Activated gamma-delta T cell treated with anti-CD3 and anti-CD28 coated beads, Interleukin-2, amount 50 U/mL, for 16 hours (primary cell): ENCODE measurements around the gene PAPOLB.

Experiments
- DNase-seq: peaks from one replicate; pipeline ENCODE4 v3.0.0-alpha.2; 2020; ENCODE audit warnings: low read depth

Gene PAPOLB

DNA sequence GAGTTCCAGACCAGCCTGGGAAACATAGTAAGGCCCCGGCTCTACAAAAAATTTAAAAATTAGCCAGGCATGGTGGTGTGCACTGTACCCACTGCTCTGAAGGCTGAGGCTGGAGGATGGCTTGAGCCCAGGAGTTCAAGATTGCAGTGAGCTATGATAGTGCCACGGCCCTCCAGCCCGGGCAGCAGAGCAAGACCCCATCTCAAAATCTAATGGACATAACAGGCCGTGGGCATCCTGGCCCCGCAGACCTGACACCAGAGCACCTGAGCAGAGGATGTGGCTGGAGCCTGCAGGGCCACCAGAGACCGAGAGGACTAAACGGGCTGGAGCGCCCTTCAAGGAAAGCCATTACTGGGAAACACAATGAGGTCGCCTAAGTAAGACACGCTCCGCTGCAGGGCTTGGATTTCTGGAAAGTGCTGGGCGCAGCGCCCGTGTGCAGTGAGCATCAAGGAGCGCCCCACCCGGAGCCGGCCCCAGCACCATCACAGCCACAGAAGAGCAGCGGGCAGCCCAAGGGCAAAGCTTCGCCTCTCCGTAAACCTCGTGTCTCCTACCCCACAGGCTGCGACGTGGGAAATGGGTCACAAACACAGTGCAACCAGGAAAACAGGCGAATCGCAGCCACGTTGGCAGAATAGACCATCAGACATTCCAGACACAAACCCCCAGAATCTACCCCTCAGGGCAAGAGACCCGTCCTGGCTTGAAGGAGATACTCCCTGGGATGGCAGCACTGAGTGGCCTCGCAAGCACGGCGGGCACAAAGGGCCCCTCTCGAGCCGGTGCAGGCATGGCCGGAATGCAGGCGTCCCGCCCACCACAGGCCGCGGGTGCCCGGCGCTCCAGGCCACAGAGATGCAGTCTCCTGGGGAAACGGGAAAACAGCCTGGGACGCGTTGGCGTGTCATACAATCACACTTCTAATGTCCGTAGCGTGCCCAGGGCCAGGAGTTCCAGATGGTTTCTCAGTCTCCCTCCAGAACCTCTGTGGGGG, 16.8 kb upstream of the PAPOLB start:
- DNase-seq: no peak

DNA sequence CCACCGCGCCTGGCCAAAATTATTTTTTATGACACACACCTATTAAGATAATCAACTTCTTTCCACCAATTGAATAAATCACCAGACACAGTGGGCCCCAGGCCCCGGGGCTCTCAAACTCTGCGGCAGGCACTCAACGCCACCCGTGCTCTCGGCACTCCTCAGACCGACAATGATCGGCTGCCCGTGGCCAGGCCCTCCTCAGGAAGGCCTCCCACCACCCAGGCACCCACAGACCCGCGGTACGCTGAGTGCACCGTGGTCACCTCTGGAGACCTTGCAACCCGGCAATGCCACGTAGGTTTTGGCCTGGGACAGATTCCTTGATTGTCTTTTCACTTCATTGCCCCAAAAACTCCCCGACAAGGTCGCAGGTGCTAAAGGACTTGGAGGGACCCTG, 14.8 kb upstream of the PAPOLB start:
- DNase-seq: no peak

DNA sequence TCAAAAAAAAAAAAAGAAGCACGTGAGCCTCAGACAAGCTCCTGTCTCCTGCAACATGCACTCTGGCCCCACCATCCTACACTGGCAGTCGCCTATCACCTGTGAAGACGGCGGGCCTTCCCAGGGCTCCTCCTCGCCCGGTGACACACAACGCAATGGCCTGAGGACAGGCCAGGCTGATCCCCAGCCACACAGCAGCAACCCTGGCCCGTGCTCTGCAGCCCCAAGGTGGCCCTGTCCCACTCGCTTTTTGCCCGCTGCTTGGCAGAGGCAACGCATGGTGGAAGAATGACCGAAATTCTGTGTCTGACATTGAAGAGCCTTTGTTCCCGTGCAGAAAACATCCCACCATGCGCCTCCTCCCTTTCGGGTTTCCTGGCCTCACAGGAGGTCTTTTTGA, 13.6 kb upstream of the PAPOLB start:
- no peak for DNase-seq

DNA sequence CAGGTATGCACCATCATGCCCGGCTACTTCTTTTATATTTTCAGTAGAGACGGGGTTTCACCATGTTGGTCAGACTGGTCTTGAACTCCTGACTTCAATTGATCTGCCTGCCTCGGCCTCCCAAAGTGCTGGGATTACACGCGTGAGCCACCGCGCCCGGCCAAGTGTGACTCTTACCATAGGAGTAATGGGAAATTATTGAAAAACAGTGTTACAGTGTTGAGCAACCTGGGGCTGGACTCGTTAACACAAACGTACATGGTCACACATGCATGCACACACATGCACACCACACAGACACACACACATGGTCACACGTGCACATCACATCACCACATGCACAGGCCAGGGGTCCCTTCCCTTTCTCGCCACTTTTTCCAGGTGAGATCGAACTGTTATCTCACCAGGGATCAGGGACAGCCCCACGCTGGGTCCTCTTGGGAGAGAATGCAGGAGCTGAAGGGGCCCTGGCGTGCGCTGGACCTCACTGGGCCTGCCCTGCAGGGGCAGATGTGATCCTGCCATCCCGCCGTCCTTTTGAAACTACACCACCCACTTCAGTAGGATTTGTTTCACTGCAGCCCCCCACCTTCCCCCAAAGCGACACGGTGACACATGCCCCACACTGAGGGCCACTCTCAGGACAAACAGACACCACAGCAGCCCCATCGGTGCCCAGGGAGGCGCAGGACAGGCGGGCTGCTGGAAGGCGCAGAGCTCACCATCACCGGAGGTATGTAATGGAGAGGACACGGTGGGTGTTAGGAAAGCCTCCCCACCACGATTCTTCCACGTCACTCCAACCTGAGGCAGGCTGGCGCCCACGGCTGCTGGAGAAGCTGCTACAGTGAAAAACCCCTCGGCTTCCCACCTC, 11.5 kb upstream of the PAPOLB start:
- no peak for DNase-seq

DNA sequence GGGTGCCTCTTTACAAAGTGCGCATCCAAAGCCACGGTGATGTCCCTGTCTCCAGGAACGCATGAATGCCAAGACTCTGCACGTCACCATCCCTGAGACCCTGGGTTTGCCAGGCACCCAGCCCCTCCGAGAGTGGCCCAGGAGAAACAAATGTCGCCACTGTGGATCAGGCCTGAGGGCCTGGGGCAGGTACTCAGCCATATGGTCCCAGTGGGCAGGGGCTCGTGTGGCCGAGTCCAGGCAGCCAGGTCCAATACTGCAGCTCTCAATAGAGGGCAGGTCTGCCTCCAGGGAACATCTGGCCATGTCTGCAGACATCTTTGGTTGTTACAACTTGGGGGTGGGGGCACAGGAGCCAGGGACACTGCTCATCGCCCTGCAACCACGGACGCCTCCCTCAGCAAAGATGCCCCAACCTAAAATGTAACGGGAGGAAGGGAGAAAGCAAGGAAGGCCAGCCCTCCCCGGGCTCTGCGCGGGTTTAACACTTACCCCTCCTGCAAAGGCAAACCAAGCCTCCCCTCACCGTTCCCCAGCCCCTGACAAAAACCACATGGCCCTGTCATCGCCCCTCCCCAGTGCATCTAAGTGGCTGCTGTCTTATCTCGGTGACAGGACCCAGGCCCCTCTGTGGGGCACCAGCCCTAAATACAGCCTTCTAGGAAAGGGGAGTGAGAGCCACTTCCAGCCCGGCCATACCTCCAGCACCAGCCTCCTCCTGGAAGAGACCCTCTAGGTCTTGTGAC, 10.3 kb upstream of the PAPOLB start:
- DNase-seq: no peak

DNA sequence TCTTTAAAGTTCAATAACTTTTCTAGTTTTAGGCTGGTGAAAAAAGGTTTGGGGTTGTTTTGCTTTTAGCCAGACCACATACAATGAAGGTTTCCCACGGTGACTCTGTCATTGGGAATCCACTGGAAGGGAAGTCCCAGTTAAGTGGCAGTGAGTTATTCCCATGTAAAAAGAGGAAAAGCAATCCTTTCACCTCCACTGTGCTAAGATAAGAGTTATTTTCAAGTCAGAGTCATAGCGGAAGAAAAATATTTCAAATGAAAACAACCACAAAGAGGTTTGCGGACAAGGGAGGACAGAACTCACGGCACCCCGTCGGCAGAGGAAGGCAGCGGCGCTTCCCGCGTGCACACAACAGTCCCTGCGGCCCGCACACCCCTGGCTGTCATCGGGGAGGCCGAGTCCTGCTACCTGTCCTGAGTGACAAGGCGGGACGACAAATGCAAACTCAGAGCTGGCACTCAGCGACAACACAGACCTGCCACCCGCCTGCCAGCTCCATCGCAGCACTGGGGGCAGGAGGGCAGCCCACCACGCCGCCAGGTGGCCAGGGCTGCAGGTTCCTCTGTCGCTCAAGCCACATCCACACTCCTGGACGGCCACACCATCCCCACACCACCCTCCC, 9.3 kb upstream of the PAPOLB start:
- no peak for DNase-seq

DNA sequence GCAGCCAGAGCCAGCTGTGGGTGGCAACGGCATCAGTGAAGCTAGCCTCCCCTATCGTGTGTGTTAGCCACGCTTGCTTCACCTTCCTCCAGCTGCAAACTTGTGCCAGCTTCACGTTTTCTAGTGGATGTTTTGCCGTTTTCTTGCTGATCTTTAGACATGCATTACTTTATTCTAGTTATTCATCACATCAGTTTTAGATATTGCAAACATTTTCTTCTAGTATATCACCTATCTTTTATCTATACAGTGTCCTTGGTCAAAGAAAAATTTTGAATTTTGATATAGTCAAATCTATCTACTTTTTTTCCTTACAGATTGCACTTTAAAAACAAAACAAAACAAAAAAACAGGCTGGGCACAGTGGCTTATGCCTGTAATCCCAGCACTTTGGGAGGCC, 6.7 kb upstream of the PAPOLB start:
- no peak for DNase-seq

DNA sequence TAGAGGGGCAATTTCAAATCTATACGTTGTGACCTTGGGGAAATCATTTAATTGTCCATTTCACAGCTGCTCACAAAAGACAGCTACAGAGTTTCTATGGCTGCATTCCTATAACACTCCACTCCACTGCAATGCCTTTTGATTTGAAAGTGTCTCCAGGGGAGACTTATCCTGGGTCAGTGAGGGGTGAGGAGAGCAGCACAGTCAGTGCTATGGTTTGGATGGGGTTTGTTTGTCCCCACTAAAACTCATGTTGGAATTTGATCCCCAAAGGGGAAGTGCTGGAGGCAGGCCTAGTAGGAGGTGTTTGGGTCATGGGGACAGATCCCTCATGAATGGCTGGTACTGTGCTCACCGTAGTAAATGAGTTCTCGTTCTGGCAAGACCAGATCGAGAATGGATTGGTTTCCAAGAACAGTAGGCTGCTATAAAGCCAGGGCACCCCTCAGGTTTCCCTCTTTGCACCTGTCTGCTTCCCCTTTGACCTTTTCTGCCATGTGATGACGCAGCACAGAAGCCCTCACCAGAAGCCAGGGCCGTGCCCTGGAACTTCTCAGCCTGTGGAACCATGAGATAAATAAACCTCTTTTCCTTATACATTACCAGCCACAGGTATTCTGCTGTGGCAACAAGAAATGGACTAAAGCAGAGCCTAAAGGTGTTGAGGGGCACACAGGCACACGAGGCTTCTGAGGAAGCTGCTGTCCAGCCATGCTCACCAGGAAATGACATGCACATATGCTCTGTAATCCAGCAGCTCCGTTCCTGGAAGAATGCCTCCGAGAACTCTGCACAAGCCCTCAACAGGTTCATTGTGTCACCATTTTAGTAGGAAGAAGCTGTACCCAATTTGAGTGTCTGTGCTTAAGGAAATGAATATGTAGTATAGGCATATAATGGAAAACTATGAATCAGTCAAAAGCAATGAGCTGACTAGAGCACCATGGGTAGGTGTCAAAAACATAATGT, 5.0 kb upstream of the PAPOLB start:
- no peak for DNase-seq

DNA sequence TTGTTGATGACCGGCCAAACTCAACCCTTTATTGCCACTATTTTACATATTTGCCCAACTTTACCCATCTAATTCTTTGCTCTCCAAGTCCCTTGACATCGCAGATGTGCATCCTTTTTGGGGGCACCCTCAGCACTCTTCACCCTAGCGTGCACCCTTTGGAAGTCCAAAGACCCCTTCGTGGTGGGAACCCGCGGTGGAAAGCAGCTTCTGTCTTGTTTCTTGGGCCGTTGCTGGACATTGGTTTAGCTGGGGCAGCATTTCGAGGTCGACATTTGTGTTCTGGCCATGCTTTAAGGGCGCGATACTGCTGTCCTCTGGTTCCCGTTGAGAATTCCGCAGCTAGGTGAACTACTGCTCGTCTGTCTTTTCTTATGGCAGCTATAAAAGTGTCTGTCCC, 326 bp upstream of the PAPOLB start:
- no peak for DNase-seq

DNA sequence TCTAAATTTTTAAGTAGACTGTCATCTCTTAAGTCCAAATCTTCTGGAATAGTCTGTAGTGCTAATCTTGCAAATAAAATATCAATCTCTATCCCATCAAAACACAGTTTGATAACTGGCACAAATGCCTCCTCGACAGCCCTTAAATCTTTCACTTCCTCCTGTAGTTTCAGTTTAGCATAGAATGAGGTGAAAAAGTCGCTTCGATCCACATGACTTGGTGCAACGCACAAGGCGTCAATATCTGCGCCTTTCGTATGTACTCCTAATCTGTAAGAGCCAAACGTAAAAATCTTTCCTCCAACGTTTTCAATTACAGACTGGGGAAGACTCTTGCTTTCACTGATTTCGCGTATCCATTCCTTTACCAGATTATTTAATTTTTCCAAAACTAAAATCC, 603 bp downstream of the PAPOLB start:
- DNase-seq: no peak

DNA sequence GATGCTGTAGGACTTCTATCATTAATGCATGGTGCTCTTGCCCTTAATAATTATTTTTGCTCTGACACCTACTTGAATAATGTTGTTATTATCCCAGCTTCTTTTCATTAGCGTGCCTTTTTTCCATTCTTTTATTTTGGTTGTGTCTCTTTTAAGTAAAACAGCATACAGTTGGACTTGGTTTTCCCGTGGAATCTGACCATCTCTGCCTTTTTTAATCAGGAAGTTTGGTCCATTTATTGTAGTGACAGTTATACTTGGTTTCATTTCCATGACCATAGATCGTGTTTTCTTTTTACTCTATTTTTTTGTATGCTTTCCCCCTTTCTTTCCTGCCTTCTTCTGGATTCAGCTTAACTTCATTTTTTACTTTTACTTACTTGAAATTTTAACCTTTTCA, 4.6 kb downstream of the PAPOLB start:
- no peak for DNase-seq

DNA sequence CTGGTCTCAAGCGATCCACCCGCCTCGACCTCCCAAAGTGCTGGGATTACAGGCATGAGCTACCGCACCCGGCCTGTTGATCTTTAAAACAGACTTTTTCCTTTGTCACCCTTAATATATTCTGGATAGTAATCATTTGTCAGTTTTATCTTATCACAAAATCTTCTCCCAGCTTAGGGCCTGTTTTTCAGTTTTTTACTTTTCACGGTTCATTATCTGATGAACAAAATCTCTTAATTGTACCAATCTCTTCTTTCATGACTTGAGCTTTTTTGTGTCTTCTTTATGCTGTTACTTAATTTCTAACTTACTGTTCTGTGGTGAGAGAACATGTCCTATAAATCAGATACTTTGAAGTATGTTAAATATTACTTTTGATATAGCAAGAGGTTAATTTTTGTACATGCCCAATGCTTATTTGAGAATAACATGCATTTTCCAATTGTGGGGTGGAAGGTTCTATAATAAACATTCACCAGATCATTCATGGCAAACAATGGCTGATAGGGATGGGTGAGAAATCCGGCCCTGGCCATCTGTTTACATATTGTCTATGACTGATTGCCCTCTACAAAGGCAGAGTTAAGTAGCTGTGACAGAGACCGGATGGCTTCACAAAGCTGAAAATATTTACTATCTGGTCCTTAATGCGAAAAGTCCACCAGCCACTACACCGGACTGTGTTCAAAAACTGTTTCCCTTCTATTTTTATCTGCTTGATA, 5.3 kb downstream of the PAPOLB start:
- DNase-seq: no peak

DNA sequence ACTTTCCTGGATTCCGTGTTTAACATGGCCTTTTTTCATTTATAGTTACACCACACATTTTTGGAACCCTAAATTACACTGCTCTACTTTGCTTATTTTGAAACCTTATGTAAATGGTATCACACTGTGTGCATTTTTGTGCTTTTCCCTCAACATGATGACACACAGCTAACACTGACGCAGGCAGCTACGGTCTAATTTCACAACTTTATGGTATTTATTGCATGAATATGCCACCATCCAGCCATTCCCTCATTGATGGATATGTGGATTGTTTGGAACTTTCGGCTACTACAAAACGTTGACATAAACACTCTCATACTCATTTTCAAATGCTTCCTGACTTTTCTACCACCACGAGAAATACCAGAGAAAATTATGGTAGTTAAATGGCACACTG, 6.9 kb downstream of the PAPOLB start:
- no peak for DNase-seq

DNA sequence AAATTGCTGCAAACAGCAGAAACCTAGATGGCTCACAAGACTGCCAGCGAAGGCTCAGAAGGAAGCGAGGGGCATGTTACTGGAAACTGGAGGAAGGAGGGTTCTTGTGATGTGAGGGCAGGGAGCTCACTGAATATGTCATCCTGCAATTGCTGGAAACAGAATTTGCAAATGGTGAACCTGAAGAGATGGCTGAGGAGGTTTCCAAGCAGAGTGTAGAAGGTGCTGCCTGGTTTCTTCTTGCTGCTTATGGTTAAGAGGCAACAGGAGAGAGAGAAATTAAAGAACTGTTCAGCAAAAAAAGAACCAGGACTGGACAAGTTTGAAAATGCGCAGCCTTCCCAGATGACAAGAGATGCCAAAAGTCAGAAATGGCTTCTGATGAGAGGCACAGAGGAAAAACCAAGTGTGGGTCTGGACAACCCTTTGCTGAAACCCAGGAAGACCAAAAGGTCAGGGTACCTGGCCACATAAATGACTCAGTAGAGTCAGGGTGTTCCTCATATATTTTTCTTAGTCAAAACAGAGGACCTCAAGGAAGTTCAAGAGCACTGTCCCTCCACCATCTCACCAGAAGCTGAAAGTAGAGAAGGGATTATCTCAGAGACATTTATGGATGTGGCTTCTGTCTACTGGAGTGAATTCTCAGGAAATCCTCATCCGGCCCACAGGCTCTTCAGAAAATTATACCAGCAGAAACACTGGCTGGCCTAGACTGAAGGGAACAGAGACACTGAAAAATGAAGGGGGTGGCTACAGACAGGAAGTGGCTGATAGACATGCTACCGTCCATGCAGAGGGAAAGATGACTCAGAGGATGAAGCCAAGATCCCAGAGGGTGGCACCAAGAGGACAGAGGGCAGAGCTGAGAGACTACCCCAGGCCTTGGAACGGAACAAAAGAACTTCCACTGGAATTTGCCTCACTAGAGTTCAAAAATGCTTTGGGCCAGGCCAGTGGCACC, 10.1 kb downstream of the PAPOLB start:
- no peak for DNase-seq

DNA sequence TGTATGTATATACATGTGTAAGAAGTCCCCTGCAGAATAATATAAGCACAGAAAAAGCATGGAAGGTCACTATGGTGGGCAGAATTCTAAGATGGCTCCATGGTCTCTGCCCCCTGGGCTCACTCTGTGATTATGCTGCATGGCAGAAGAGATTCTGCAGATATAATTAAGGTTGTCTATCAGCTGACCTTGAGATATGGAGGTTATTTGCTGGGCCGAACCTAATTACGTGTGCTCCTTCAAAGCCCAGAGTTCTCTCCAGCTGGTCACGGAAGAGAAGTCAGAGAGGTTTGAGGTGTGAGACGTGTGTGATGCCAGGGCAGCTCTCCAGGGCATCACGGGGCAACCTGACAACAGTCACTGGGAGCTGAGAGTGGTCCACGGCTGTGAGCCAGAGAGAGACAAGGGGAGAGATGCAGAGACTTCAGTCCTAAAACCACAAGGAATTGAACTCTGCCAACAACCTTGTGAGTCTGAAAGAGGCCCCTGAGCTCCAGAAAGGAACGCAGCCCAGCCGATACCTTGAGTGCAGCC, 11.5 kb downstream of the PAPOLB start:
- no peak for DNase-seq

DNA sequence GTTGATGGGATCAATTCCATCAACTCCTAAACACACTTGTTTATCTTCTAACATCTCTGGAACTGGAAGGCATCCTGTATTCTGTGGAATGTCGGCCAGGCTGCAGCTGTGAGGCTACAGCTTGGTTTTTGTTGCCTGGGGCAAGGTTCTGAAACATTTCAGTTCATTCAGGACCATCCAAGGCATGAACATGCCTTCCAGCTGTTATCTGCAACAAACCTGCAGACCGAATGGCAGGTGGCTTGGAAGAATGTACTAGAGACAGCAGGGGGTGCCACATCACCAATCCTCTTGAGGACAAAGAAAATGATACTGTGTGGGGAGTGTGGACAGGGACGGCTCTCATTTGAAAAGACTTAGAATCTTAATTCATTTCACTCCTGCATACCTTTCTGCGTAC, 12.4 kb downstream of the PAPOLB start:
- no peak for DNase-seq

DNA sequence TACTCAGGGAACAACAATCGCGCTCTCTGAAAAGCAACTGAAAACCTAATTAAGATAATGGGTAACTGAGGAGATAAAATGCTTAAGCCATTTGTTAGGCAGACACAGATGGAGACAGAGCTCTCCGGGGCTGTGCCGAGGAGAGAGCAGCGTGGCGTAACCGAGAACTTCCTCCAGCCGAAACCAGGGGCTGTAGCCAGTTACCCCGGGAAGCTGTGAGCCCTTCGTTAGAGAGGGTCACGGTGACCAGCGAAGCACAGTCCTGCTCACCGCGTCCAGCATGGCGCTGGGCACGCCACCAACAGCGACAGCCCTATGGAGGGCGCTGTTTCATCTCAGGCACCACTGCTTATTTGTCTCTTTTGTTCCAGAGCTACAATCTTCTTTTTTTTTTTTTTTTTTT, 16.1 kb downstream of the PAPOLB start:
- no peak for DNase-seq

DNA sequence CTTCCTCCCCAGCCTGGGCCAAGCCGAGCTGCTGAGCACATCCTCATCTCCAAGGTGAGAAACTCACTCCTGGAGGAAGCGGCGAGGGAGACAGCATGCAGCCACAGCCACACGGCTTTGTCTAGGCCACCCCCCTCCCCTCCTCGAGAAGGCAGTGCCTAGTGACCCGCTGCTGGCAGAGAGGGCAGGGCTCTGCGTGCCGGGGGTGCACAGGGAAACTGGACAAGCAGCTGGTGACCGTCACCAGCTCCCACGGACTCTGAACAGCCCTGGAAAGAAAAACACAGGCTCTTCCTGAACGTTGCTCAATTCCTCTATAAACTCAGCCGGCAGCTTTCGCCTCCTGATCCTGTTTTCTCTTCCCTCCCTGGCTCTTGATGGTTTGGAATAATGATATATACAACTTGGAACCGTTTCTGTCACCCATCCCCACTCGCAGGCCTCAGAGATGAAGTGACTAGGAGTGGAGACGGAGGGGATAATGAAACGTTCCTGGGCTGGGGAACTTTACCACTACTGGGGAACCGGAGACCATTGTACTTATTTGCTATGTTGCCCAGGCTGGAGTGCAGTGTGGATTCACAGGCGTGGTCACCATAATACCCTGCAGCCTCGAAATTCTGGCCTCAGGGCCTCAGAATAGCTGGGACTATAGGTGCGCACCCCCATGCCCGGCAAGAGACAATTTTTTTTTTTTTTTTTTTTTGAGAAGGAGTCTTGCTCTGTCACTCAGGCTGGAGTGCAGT, 19.3 kb downstream of the PAPOLB start:
- DNase-seq: no peak
